Astrocyte (in vitro differentiated cells and primary cell): ENCODE data around the gene ATP6V0B. TPM values are rescaled to one million over a fixed set of nuclear protein-coding genes. Genes with fewer than 3 reads are reported as not detected.

Source experiments
- DNase-seq: peaks from one replicate; pipeline ENCODE4 v3.0.0-alpha.2; 2010; ENCODE audit warnings: low read depth
- FAIRE-seq: peaks from 2 replicates; lab custom pipeline; 2011; peaks lifted over from hg19 to GRCh38; lab: Jason Lieb, UNC
- H2AFZ ChIP-seq: 2 replicates; pipeline ENCODE4 v1.6.0; 2012; ENCODE audit warnings: low read depth, low read length, inconsistent platforms
- H3K27ac ChIP-seq: 2 replicates; pipeline ENCODE4 v1.5.1; 2011; ENCODE audit warnings: low read depth, low read length, inconsistent platforms
- H3K27me3 ChIP-seq: 2 replicates; pipeline ENCODE4 v1.6.0; 2011; ENCODE audit warnings: low read length, inconsistent platforms; ENCODE audit not compliant: insufficient read depth
- H3K36me3 ChIP-seq: 2 replicates; pipeline ENCODE4 v1.5.1; 2011; ENCODE audit warnings: low read length, inconsistent platforms; ENCODE audit not compliant: insufficient read depth
- H3K4me1 ChIP-seq: 2 replicates; pipeline ENCODE4 v1.5.1; 2011; ENCODE audit warnings: low read length, inconsistent platforms; ENCODE audit not compliant: insufficient read depth
- H3K4me2 ChIP-seq: 2 replicates; pipeline ENCODE4 v1.6.0; 2012; ENCODE audit warnings: low read length, inconsistent platforms
- H3K4me3 ChIP-seq: 2 replicates; pipeline ENCODE4 v1.5.1; 2011; ENCODE audit warnings: low read depth, mild to moderate bottlenecking, low read length, inconsistent platforms; ENCODE audit not compliant: insufficient read depth
- H3K79me2 ChIP-seq: 2 replicates; pipeline ENCODE4 v1.6.0; 2012; ENCODE audit warnings: mild to moderate bottlenecking, low read length, inconsistent platforms; ENCODE audit not compliant: insufficient read depth
- H3K9ac ChIP-seq: 2 replicates; pipeline ENCODE4 v1.6.0; 2012; ENCODE audit warnings: mild to moderate bottlenecking, low read length, inconsistent platforms
- H3K9me3 ChIP-seq: 2 replicates; pipeline ENCODE4 v1.5.1; 2012; ENCODE audit warnings: low read depth, mild to moderate bottlenecking, low read length, inconsistent platforms; ENCODE audit not compliant: insufficient read depth
- H4K20me1 ChIP-seq: 2 replicates; pipeline ENCODE4 v1.6.0; 2012; ENCODE audit warnings: low read length, inconsistent platforms; ENCODE audit not compliant: insufficient read depth
- H3K27ac Mint-ChIP-seq: one replicate; pipeline ENCODE4 v1.8.0; 2021; ENCODE audit warnings: mild to moderate bottlenecking, mixed read lengths; ENCODE audit not compliant: unreplicated experiment
- H3K27me3 Mint-ChIP-seq: one replicate; pipeline ENCODE4 v1.8.0; 2021; ENCODE audit warnings: low read depth, mixed read lengths; ENCODE audit not compliant: unreplicated experiment
- H3K36me3 Mint-ChIP-seq: one replicate; pipeline ENCODE4 v1.8.0; 2021; ENCODE audit warnings: low read depth, mixed read lengths; ENCODE audit not compliant: unreplicated experiment
- H3K4me1 Mint-ChIP-seq: one replicate; pipeline ENCODE4 v1.8.0; 2021; ENCODE audit warnings: low read depth, mixed read lengths; ENCODE audit not compliant: unreplicated experiment
- H3K4me3 Mint-ChIP-seq: one replicate; pipeline ENCODE4 v1.8.0; 2021; ENCODE audit warnings: mild to moderate bottlenecking, moderate library complexity, mixed read lengths; ENCODE audit not compliant: unreplicated experiment
- H3K9me3 Mint-ChIP-seq: one replicate; pipeline ENCODE4 v1.8.0; 2021; ENCODE audit warnings: mild to moderate bottlenecking, mixed read lengths; ENCODE audit not compliant: unreplicated experiment
- CTCF ChIP-seq: IDR thresholded peaks from 2 replicates; pipeline ENCODE4 v1.5.1; 2011; ENCODE audit warnings: low read depth, mild to moderate bottlenecking, inconsistent platforms, low read length, moderate library complexity; ENCODE audit not compliant: insufficient read depth
- EZH2 ChIP-seq: IDR thresholded peaks from 2 replicates; pipeline ENCODE4 v1.6.1; 2012; ENCODE audit warnings: mild to moderate bottlenecking, low read length, inconsistent platforms; ENCODE audit not compliant: insufficient read depth
- total RNA-seq: library from RNA; stranded (reverse); gene quantifications from 2 replicates; pipeline ENCODE4 v1.2.1, GENCODE V29; 2021

Gene ATP6V0B
- total RNA-seq, 1 donor from 2014 or later, result 175 TPM

- FAIRE-seq, result no peak
Measured at GRCh38 chr1:43994794-43995790, 20.3 kb downstream of the ATP6V0B start.

GRCh38 chr1:43995984-43996732 lies 21.4 kb downstream of the ATP6V0B start:
- no peak overlapping the region for H2AFZ ChIP-seq
- H3K9me3 ChIP-seq, result no peaks in the 10 kb centered on the region
- H3K79me2 ChIP-seq, result no peaks in the 10 kb centered on the region
- FAIRE-seq (no peak), DNase-seq (no peak)
- peaks cover 13% of the 10 kb centered on the region for H3K36me3 Mint-ChIP-seq
- no peak overlapping the region for H3K27ac Mint-ChIP-seq
- H3K4me1 Mint-ChIP-seq, result peaks cover 2% of the 10 kb centered on the region
- H3K4me1 ChIP-seq, result peaks cover 1% of the 10 kb centered on the region
- no peak overlapping the region for H3K4me3 ChIP-seq
- H3K27me3 Mint-ChIP-seq, result peaks cover 2% of the 10 kb centered on the region
- H3K27ac ChIP-seq, result no peak overlapping the region
- no peaks in the 10 kb centered on the region for H3K27me3 ChIP-seq
- H4K20me1 ChIP-seq, result no peaks in the 10 kb centered on the region
- no peak overlapping the region for H3K9ac ChIP-seq
- no peak overlapping the region for H3K4me3 Mint-ChIP-seq
- no peak overlapping the region for H3K4me2 ChIP-seq
- no peaks in the 10 kb centered on the region for H3K36me3 ChIP-seq
- peaks cover 2% of the 10 kb centered on the region for H3K9me3 Mint-ChIP-seq
- TF ChIP-seq EZH2 (no peak), CTCF (no peak)

More at GRCh38 chr1:43994794-43995790, 20.3 kb downstream of the ATP6V0B start:
- Mint-ChIP-seq H3K27me3 (peaks cover 2% of the 10 kb centered on the region), H3K4me3 (no peak overlapping the region), H3K36me3 (peaks cover 10% of the 10 kb centered on the region), H3K4me1 (peaks cover 2% of the 10 kb centered on the region), H3K9me3 (peaks cover 2% of the 10 kb centered on the region), H3K27ac (no peak overlapping the region)
- H2AFZ ChIP-seq, result no peak overlapping the region
- no peaks in the 10 kb centered on the region for H3K9me3 ChIP-seq
- no peak overlapping the region for H3K27ac ChIP-seq
- no peak overlapping the region for H3K9ac ChIP-seq
- H4K20me1 ChIP-seq, result no peaks in the 10 kb centered on the region
- TF ChIP-seq CTCF, result no peak
- no peak for TF ChIP-seq EZH2
- H3K4me3 ChIP-seq, result no peak overlapping the region
- H3K4me2 ChIP-seq, result no peak overlapping the region
- no peaks in the 10 kb centered on the region for H3K36me3 ChIP-seq
- H3K4me1 ChIP-seq, result peaks cover 6% of the 10 kb centered on the region
- H3K27me3 ChIP-seq, result no peaks in the 10 kb centered on the region
- no peaks in the 10 kb centered on the region for H3K79me2 ChIP-seq
- DNase-seq, result no peak
